ENCODE data around the gene AP5S1. TPM values are rescaled to one million over a fixed set of nuclear protein-coding genes. Genes with fewer than 3 reads are reported as not detected.

Gene AP5S1
- polyA plus RNA-seq, 1 donor (not counting 4 experiments of a cell fraction or from before 2014, with no cell fraction given): 5.2 TPM

- H2AFZ ChIP-seq (ENCODE audit: control insufficient read depth, low read length): peak within 1 kb of the TSS; percentile 50
- peaks cover 0 to 9% of the 10 kb centered on the region in 2 experiments for H3K36me3 ChIP-seq (ENCODE audit: control insufficient read depth in 2 of 2, extremely low read depth in 1 of 2, insufficient read depth in 2 of 2, low read length in 2 of 2)
- H3K9ac ChIP-seq (ENCODE audit: control insufficient read depth, extremely low read depth, insufficient read depth, low read length): peak within 1 kb of the TSS; percentile 56
- H3K9me3 ChIP-seq (ENCODE audit: control insufficient read depth, low read depth, low read length): no peaks in the 10 kb centered on the region
- H3K4me3 ChIP-seq (ENCODE audit: control insufficient read depth in 2 of 3, extremely low read depth in 1 of 3, insufficient read depth in 2 of 3, low read depth in 1 of 3, low read length in 3 of 3): peak within 1 kb of the TSS; percentile 34 to 58 (median 39)
- H3K9me1 ChIP-seq (ENCODE audit: control insufficient read depth, extremely low read depth, insufficient read depth, low read length): peaks cover 4% of the 10 kb centered on the region
- FAIRE-seq: peak; percentile 95
- no peak for TF ChIP-seq EZH2 (IDR thresholded peaks at IDR 0.05; ENCODE audit: low read length)
- peak; percentile 18 to 65 (median 20) for TF ChIP-seq CTCF (optimal IDR thresholded peaks at IDR 0.05 in 1 of 3, IDR thresholded peaks at IDR 0.05 in 1 of 3, conservative IDR thresholded peaks at IDR 0.05 in 1 of 3; ENCODE audit: extremely low read depth in 1 of 3, insufficient read depth in 2 of 3, low read length in 3 of 3)
- H3K27ac ChIP-seq (ENCODE audit: control insufficient read depth, insufficient read depth, low read length): no peak within 1 kb of the TSS
- H4K20me1 ChIP-seq (ENCODE audit: control insufficient read depth, extremely low read depth, insufficient read depth, low read length): peaks cover 21% of the 10 kb centered on the region
- H3K27me3 ChIP-seq (ENCODE audit: control insufficient read depth, extremely low read depth, insufficient read depth, low read length): peaks cover 10% of the 10 kb centered on the region
- peak within 1 kb of the TSS; percentile 83 for H3K4me2 ChIP-seq (ENCODE audit: control insufficient read depth, extremely low read depth, insufficient read depth, low read depth, low read length)
- peaks cover 40% of the 10 kb centered on the region for H3K4me1 ChIP-seq (ENCODE audit: control insufficient read depth, extremely low read depth, insufficient read depth, low read length)
- H3K79me2 ChIP-seq (ENCODE audit: control insufficient read depth, insufficient read depth, low read length): peaks cover 31% of the 10 kb centered on the region
- dilution Hi-C loops (cut with MboI; ENCODE audit: extremely low pct_ligation_motif_present, low sequenced_read_pairs): no loop called here
- DNase-seq (ENCODE audit: low read depth, low spot score): no peak
Observed at GRCh38 chr20:3781153-3781910, 39.0 kb upstream of the AP5S1 start, which contains the start of gene SPEF1. TSS of gene SPEF1 (minus strand) at chr20:3781448. CDS start at chr20:3781287, 161 bp downstream.

- Histone ChIP-seq H3K36me3 (ENCODE audit: control insufficient read depth in 2 of 2, extremely low read depth in 1 of 2, insufficient read depth in 2 of 2, low read length in 2 of 2) (peaks cover 0 to 9% of the 10 kb centered on the region in 2 experiments), H3K9me3 (ENCODE audit: control insufficient read depth, low read depth, low read length) (no peaks in the 10 kb centered on the region), H3K4me2 (ENCODE audit: control insufficient read depth, extremely low read depth, insufficient read depth, low read depth, low read length) (peak overlapping the region; percentile 3), H3K9ac (ENCODE audit: control insufficient read depth, extremely low read depth, insufficient read depth, low read length) (no peak overlapping the region), H3K4me3 (ENCODE audit: control insufficient read depth in 2 of 3, extremely low read depth in 1 of 3, insufficient read depth in 2 of 3, low read depth in 1 of 3, low read length in 3 of 3) (no peak overlapping the region), H3K4me1 (ENCODE audit: control insufficient read depth, extremely low read depth, insufficient read depth, low read length) (peaks cover 37% of the 10 kb centered on the region), H3K27ac (ENCODE audit: control insufficient read depth, insufficient read depth, low read length) (no peak overlapping the region), H3K79me2 (ENCODE audit: control insufficient read depth, insufficient read depth, low read length) (peaks cover 31% of the 10 kb centered on the region), H3K9me1 (ENCODE audit: control insufficient read depth, extremely low read depth, insufficient read depth, low read length) (peaks cover 4% of the 10 kb centered on the region), H3K27me3 (ENCODE audit: control insufficient read depth, extremely low read depth, insufficient read depth, low read length) (peaks cover 10% of the 10 kb centered on the region), H4K20me1 (ENCODE audit: control insufficient read depth, extremely low read depth, insufficient read depth, low read length) (peaks cover 21% of the 10 kb centered on the region), H2AFZ (ENCODE audit: control insufficient read depth, low read length) (no peak overlapping the region)
- dilution Hi-C loops (cut with MboI; ENCODE audit: extremely low pct_ligation_motif_present, low sequenced_read_pairs): no loop called here
- DNase-seq (ENCODE audit: low read depth, low spot score) (no peak), FAIRE-seq (peak; percentile 57)
- TF ChIP-seq EZH2 (IDR thresholded peaks at IDR 0.05; ENCODE audit: low read length): no peak
- no peak for TF ChIP-seq CTCF (optimal IDR thresholded peaks at IDR 0.05 in 1 of 3, IDR thresholded peaks at IDR 0.05 in 1 of 3, conservative IDR thresholded peaks at IDR 0.05 in 1 of 3; ENCODE audit: extremely low read depth in 1 of 3, insufficient read depth in 2 of 3, low read length in 3 of 3)
Observed at GRCh38 chr20:3782597-3782996, 37.8 kb upstream of the AP5S1 start.
